CD4-positive, CD25-positive, alpha-beta regulatory T cell (primary cell): ENCODE data around the gene GFOD1. TPM values are rescaled to one million over a fixed set of nuclear protein-coding genes. Genes with fewer than 3 reads are reported as not detected.
A peak's percentile ranks its signal among the peaks of the same experiment; 100 is the strongest.
"Not testable (repeated sequence)": the region's sequence is repeated elsewhere in the genome, so short reads cannot be mapped to it uniquely, and the experiment has no call there.

Experiments
- ATAC-seq, 2 donors: fragments of 150-1000 bp; cut with Tn5 transposase; one replicate each; pipeline ENCODE4 v1.10.0; 2021; ENCODE audit warnings: low read depth in 2 of 2, moderate number of reproducible peaks in 2 of 2, moderate library complexity in 1 of 2
- DNase-seq, 3 donors: peaks; one replicate each; pipeline versions ENCODE4 v3.0.0 to v3.0.0-alpha.2; 2012 to 2022; ENCODE audit warnings: mixed read lengths in 1 of 3
- H3K27ac ChIP-seq: one replicate; pipeline ENCODE4 v1.7.0; 2013; ENCODE audit warnings: mild to moderate bottlenecking, low read length; ENCODE audit not compliant: insufficient read depth, poor library complexity, severe bottlenecking
- H3K27me3 ChIP-seq: one replicate; pipeline ENCODE4 v1.7.0; 2013; ENCODE audit warnings: low read length; ENCODE audit not compliant: control insufficient read depth, insufficient read depth
- H3K36me3 ChIP-seq: one replicate; pipeline ENCODE4 v1.7.0; 2013; ENCODE audit warnings: mild to moderate bottlenecking, low read length, moderate library complexity; ENCODE audit not compliant: control insufficient read depth, insufficient read depth
- H3K4me1 ChIP-seq: 2 replicates; pipeline ENCODE4 v1.7.0; 2013; ENCODE audit warnings: mild to moderate bottlenecking, low read length; ENCODE audit not compliant: insufficient read depth, control insufficient read depth, poor library complexity, severe bottlenecking
- H3K4me3 ChIP-seq: one replicate; pipeline ENCODE4 v1.7.0; 2013; ENCODE audit warnings: low read depth, mild to moderate bottlenecking, low read length, moderate library complexity
- H3K9me3 ChIP-seq, 2 experiments: 1 replicate in 1 of 2; 2 replicates in 1 of 2; pipeline ENCODE4 v1.7.0; 2013; ENCODE audit warnings: low read length in 2 of 2, mild to moderate bottlenecking in 1 of 2, moderate library complexity in 1 of 2; ENCODE audit not compliant: control insufficient read depth in 2 of 2
- H3K27ac Mint-ChIP-seq, 3 donors: one replicate each; pipeline ENCODE4 v1.8.0; 2020 to 2022; ENCODE audit warnings: mild to moderate bottlenecking in 3 of 3, mixed read lengths in 3 of 3, moderate library complexity in 2 of 3
- H3K27me3 Mint-ChIP-seq: one replicate; pipeline ENCODE4 v1.8.0; 2022; ENCODE audit warnings: mild to moderate bottlenecking, mixed read lengths
- H3K36me3 Mint-ChIP-seq: one replicate; pipeline ENCODE4 v1.8.0; 2020; ENCODE audit warnings: mixed read lengths
- H3K4me1 Mint-ChIP-seq, 4 donors: one replicate each; pipeline ENCODE4 v1.8.0; 2020 to 2022; ENCODE audit warnings: mixed read lengths in 4 of 4, mild to moderate bottlenecking in 1 of 4
- H3K4me3 Mint-ChIP-seq, 4 donors: one replicate each; pipeline ENCODE4 v1.8.0; 2020 to 2022; ENCODE audit warnings: mild to moderate bottlenecking in 4 of 4, mixed read lengths in 4 of 4, moderate library complexity in 3 of 4
- H3K9me3 Mint-ChIP-seq, 7 donors: one replicate each; pipeline ENCODE4 v1.8.0; 2020 to 2022; ENCODE audit warnings: mixed read lengths in 7 of 7, mild to moderate bottlenecking in 3 of 7, moderate library complexity in 2 of 7
- polyA plus RNA-seq, 4 donors: library from polyadenylated mRNA; unstranded; fragments of 300-500 nt; fragmentation: Illumina TruSeq; gene quantifications; one replicate each; pipeline ENCODE4 v1.2.3, GENCODE V29; 2021
- total RNA-seq: library from RNA; stranded (reverse); gene quantifications from one replicate; pipeline ENCODE4 v1.2.3, GENCODE V29; 2022

The GFOD1 gene
- total and polyA plus RNA-seq, 5 donors from 2014 or later = 0.06 to 1.8 (median 0.17) TPM

DNA sequence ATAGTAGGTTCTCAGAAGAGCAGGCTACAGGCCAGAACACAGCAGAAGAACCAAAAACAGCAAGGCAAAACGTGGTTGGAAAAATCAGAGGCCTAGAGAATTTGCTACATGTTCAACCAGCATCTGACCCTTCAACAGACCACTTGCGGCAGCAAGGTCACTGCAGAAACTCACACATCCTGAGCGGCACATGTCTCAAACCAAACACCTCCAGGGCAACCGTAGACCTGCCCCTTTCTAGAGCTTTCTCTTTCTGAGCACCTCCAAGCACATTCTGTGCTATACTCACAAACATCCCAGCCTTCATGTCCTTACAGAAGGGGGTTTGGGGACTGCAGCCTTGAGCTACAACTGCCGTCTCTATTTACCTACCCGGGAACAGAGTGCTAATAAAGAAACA, 52.6 kb downstream of the GFOD1 start:
- H3K27ac ChIP-seq = no peak overlapping the region
- H3K27ac Mint-ChIP-seq = no peak overlapping the region
- no peaks in the 10 kb centered on the region for H3K9me3 ChIP-seq
- no peak overlapping the region for H3K4me3 ChIP-seq
- DNase-seq (no peak), ATAC-seq (no peak)
- H3K4me1 ChIP-seq = peaks cover 6% of the 10 kb centered on the region
- no peaks in the 10 kb centered on the region for H3K36me3 ChIP-seq
- H3K4me1 Mint-ChIP-seq = peaks cover 5 to 34% (median 12%) of the 10 kb centered on the region in 4 donors
- H3K27me3 ChIP-seq = peaks cover 2% of the 10 kb centered on the region
- H3K4me3 Mint-ChIP-seq = no peak overlapping the region
- peaks cover 0 to 5% (median 0%) of the 10 kb centered on the region in 7 donors for H3K9me3 Mint-ChIP-seq
- no peaks in the 10 kb centered on the region for H3K36me3 Mint-ChIP-seq
- no peaks in the 10 kb centered on the region for H3K27me3 Mint-ChIP-seq

DNA sequence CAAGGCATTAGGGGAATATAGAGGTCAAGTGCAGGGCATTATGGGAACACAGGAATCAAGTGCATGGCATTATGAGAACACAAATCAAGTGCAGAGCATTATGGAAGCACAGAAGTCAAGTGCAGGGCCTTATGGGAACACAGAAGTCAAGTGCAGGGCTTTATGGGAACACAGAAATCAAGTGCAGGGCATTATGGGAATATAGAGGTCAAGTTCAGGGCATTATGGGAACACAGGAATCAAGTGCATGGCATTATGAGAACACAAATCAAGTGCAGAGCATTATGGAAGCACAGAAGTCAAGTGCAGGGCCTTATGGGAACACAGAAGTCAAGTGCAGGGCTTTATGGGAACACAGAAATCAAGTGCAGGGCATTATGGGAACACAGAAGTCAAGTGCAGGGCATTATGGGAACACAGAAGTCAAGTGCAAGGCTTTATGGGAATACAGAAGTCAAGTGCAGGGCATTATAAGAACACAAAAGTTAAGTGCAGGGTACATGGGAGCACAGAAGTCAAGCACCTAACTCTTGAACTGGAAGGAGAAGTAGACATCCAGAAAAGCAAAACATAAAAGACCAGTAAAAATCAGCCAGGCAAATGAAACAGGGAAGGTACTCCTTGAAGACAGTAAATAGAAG, 53.1 kb downstream of the GFOD1 start:
- H3K4me1 ChIP-seq, ATAC-seq, H3K27me3 ChIP-seq, H3K27ac ChIP-seq, H3K27me3 Mint-ChIP-seq, H3K27ac Mint-ChIP-seq, H3K36me3 Mint-ChIP-seq, H3K4me3 ChIP-seq, H3K9me3 Mint-ChIP-seq, H3K36me3 ChIP-seq, H3K4me3 Mint-ChIP-seq, DNase-seq, H3K9me3 ChIP-seq: not testable (repeated sequence)
- peaks cover 5 to 37% (median 13%) of the 10 kb centered on the region in 4 donors for H3K4me1 Mint-ChIP-seq

DNA sequence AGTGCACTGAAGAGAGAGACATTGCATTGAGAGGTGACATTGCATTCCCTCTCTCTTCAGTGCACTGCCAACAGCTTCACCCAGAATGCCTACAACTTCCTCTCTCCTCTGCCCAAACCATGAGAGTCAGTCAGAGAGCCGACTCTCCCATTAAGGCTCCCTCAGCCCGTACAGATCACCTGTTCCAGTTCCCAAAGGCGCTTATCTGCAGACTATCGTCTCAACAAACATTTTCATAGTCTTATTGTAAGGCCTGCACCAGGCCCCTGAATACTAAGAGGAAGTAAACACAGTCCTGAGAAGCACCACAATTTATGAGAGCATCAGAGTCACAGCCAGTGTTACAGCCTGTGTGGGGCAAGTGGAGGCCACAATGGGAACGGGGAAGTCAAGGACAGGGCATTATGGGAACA, 53.7 kb downstream of the GFOD1 start:
- Histone ChIP-seq H3K9me3 (no peaks in the 10 kb centered on the region), H3K27me3 (no peaks in the 10 kb centered on the region), H3K27ac (no peak overlapping the region), H3K4me1 (peaks cover 13% of the 10 kb centered on the region), H3K36me3 (no peaks in the 10 kb centered on the region), H3K4me3 (no peak overlapping the region)
- Mint-ChIP-seq H3K4me1 (peaks cover 9 to 42% (median 14%) of the 10 kb centered on the region in 4 donors), H3K27me3 (no peaks in the 10 kb centered on the region), H3K27ac (peak overlapping the region in 1 of 3 donors; percentile 44), H3K9me3 (peaks cover 0 to 5% (median 0%) of the 10 kb centered on the region in 7 donors), H3K4me3 (no peak overlapping the region), H3K36me3 (no peaks in the 10 kb centered on the region)
- DNase-seq = no peak
- ATAC-seq = no peak

DNA sequence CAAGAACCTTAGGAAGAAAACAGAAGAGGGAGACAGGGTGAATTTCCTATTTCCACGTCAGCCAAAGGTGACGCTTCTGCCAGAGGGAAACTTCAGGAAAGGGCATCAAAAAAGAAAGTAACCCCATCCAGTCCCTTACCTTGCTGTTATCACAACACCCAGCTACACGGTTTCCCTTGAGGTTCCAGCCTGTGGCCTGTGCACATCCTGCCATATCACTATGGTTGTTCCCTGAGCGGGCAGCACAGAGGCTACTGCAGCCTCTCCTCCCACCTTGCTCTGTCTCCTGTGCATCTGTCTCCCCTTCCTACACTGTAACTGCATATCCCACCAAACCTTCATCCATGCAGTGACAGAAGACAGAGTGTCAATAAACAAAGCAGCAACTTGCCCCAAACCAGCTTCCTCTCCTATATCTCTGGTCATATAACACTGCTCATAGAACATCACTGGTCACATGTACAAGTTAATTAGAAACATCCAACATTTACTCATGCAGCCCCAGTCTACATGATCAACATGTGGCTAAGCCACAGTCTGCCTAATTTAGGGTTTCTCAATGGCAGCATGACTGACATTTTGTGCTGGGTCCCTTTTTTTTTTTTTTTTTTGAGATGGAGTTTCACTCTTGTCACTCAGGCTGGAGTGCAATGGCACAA, 54.7 kb downstream of the GFOD1 start:
- no peak for DNase-seq
- H3K27ac ChIP-seq = no peak overlapping the region
- ATAC-seq = no peak
- no peaks in the 10 kb centered on the region for H3K27me3 Mint-ChIP-seq
- peak overlapping the region in 1 of 3 donors; percentile 67 for H3K27ac Mint-ChIP-seq
- no peaks in the 10 kb centered on the region for H3K36me3 Mint-ChIP-seq
- no peak overlapping the region for H3K4me3 ChIP-seq
- peak overlapping the region in 1 of 4 donors; percentile 15 for H3K4me3 Mint-ChIP-seq
- H3K9me3 Mint-ChIP-seq = peaks cover 0 to 5% (median 0%) of the 10 kb centered on the region in 7 donors
- H3K27me3 ChIP-seq = no peaks in the 10 kb centered on the region
- peaks cover 23% of the 10 kb centered on the region for H3K4me1 ChIP-seq
- peaks cover 17 to 53% (median 18%) of the 10 kb centered on the region in 4 donors for H3K4me1 Mint-ChIP-seq
- no peaks in the 10 kb centered on the region for H3K9me3 ChIP-seq
- H3K36me3 ChIP-seq = no peaks in the 10 kb centered on the region

DNA sequence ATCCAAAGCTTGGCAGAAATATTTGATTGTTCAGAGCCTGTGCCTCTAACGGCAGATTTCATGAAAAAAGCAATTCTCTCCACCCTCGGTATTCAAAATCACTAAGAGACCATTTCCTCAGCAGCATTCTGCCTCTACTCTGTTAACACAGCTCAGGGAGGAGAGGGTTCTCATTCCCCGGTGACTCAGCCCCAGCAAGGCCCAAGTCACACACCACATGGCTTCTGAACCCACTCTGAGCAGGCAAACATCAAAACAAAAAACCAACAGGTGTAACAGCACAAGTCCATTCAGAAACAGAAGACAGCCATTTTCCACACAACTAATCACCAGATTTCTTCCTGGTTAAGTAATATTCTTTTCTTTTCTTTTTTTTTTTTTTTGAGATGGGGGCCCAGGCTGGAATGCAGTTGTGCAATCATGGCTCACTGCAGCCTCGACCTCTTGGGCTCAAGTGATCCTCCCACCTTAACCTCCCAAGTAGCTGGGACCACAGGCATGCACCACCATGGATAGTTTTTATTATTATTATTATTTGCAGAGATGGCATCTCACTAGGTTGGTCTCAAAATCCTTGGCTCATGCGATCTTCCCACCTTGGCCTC, 55.4 kb downstream of the GFOD1 start:
- H3K4me3 ChIP-seq = no peak overlapping the region
- H3K36me3 ChIP-seq = no peaks in the 10 kb centered on the region
- peaks cover 27% of the 10 kb centered on the region for H3K4me1 ChIP-seq
- Mint-ChIP-seq H3K27ac (peak overlapping the region in 1 of 3 donors; percentile 7), H3K4me3 (peak overlapping the region in 1 of 4 donors; percentile 5), H3K36me3 (no peaks in the 10 kb centered on the region), H3K9me3 (peaks cover 0 to 5% (median 0%) of the 10 kb centered on the region in 7 donors), H3K4me1 (peaks cover 17 to 58% (median 20%) of the 10 kb centered on the region in 4 donors), H3K27me3 (no peaks in the 10 kb centered on the region)
- peak in 1 of 2 donors; percentile 60 for ATAC-seq
- no peaks in the 10 kb centered on the region for H3K9me3 ChIP-seq
- no peak overlapping the region for H3K27ac ChIP-seq
- peak in 1 of 3 donors; percentile 25 for DNase-seq
- no peaks in the 10 kb centered on the region for H3K27me3 ChIP-seq

DNA sequence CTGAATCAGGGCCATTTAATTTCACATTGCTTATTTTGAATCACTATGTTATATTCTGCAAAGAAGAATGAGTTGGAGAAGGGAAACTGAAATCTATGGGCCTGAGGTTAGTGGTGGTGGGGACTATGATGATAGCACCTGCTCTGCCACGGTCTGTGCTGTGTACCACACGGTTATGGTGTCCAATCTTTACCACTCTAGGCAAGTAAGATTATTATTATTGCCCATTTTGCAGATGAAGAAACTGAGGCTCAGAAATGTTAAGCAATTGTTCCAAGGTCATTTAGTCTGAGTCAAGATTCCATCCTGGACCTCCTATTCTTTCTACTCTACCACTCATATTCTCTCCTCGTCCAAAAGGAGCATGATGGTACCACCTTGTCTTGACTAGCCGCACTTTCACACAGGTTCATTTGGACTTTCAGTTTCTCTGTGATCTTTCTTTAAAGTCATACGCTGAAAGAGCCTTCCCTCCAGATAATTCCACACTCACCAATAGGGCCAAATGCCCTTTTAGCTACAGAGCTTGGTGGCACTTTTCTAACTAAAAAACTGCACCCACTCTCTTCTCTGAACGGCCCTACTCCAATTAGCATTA, 56.2 kb downstream of the GFOD1 start:
- Mint-ChIP-seq H3K4me3 (peak overlapping the region in 2 of 4 donors; percentile 1 to 5), H3K27ac (no peak overlapping the region), H3K27me3 (no peaks in the 10 kb centered on the region), H3K36me3 (no peaks in the 10 kb centered on the region), H3K4me1 (peaks cover 15 to 59% (median 19%) of the 10 kb centered on the region in 4 donors), H3K9me3 (peaks cover 0 to 5% (median 0%) of the 10 kb centered on the region in 7 donors)
- H3K27ac ChIP-seq = no peak overlapping the region
- no peak for ATAC-seq
- no peaks in the 10 kb centered on the region for H3K9me3 ChIP-seq
- DNase-seq = no peak
- H3K4me1 ChIP-seq = peaks cover 27% of the 10 kb centered on the region
- H3K4me3 ChIP-seq = no peak overlapping the region
- no peaks in the 10 kb centered on the region for H3K27me3 ChIP-seq
- H3K36me3 ChIP-seq = no peaks in the 10 kb centered on the region

DNA sequence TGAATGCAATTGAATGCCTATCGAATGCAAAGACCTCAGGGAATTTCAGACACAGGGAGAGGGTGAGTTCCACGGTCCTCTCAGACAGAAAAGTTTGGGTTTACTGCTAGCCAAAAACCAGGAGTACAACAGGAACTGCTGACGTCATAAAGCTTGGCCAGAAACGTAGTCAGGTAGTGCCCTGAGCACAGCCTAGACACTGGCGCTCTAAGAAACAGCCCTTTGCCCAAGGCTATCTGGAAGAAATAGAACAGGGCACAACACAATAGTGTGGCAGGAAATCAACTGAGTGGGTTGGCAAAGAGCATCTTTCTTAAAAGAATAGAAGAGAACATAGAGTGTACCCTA, 58.0 kb downstream of the GFOD1 start:
- H3K9me3 Mint-ChIP-seq = peaks cover 0 to 5% (median 0%) of the 10 kb centered on the region in 7 donors
- Histone ChIP-seq H3K9me3 (no peaks in the 10 kb centered on the region), H3K4me1 (peaks cover 27% of the 10 kb centered on the region), H3K27ac (no peak overlapping the region), H3K36me3 (no peaks in the 10 kb centered on the region), H3K4me3 (no peak overlapping the region), H3K27me3 (no peaks in the 10 kb centered on the region)
- peaks cover 6% of the 10 kb centered on the region for H3K27me3 Mint-ChIP-seq
- DNase-seq (no peak), ATAC-seq (no peak)
- peak overlapping the region in 3 of 4 donors; percentile 16 to 34 (median 21) for H3K4me3 Mint-ChIP-seq
- H3K27ac Mint-ChIP-seq = peak overlapping the region in 1 of 3 donors; percentile 33
- H3K4me1 Mint-ChIP-seq = peaks cover 5 to 48% (median 16%) of the 10 kb centered on the region in 4 donors
- no peaks in the 10 kb centered on the region for H3K36me3 Mint-ChIP-seq
